Sciatic nerve (tissue), 2 donors: ENCODE data around the gene C22orf39. TPM values are rescaled to one million over a fixed set of nuclear protein-coding genes. Genes with fewer than 3 reads are reported as not detected.

ENCODE experiments used
- ATAC-seq: fragments of 200-7000 bp; cut with Tn5 transposase; one replicate; pipeline ENCODE4 v1.9.1; 2020; ENCODE audit warnings: mild to moderate bottlenecking, moderate library complexity
- DNase-seq: peaks from one replicate; pipeline ENCODE4 v3.0.0-alpha.2; 2020; ENCODE audit warnings: low spot score
- intact Hi-C: fragments of 100-400 bp; cut with DNase I; formaldehyde crosslinking; loops from one replicate; pipeline ENCODE4 v1.14.2; 2022
- total RNA-seq: library from RNA; stranded (reverse); fragmentation: NEBNext Ultra II Directional; extraction: Animal tissue kit (Norgen Biotek cat#: 25700); gene quantifications from one replicate; pipeline ENCODE4 v1.2.1, GENCODE V29; 2021
- donor health status: DM: no; HTN: no; CAD: no.
- donor health status: DM: no; HTN: no; CAD: no.

Gene C22orf39
- total RNA-seq, 1 donor from 2014 or later: 43.8 TPM

DNA sequence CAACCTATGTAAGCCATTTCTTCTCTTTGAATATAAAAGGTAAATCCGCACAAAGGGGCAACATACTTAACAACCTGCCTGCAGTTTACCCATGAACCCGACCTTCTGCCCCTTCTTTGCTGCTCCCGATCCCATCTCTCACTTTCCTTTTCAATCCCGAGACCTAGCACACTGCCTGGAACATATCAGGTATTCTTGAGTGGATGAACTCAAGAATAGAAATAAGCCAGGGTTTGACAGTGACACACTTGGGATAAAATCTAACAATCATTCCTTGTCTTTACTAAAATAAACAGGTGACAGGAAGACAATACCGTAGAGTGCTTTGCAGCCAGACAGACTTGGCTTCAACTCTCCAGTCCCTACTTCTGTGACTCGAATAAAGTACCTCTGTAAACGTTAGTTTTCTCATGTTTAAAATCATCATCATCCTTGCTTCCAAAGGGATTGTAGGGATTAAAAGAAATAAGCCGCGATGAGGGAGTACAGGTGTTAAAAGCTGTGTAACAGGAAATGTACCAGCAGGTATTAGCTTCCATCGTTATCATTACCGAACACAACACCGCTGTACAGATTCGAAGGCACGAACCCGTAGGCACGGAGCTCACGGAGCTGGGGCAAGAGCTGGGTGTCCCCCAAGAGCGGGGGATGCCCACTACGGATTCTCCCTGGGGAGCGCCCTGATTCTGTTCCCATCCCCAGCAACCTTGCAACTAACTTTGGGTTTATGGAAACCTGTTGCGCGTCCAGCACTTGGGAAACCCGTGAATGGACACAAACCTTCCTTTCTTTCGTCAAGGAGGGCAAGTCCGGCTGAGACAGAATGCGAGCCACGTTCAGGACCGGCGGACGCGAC, 30.8 kb upstream of the C22orf39 start:
- intact Hi-C loops: no loop called here
- ATAC-seq: no peak
- DNase-seq: no peak

DNA sequence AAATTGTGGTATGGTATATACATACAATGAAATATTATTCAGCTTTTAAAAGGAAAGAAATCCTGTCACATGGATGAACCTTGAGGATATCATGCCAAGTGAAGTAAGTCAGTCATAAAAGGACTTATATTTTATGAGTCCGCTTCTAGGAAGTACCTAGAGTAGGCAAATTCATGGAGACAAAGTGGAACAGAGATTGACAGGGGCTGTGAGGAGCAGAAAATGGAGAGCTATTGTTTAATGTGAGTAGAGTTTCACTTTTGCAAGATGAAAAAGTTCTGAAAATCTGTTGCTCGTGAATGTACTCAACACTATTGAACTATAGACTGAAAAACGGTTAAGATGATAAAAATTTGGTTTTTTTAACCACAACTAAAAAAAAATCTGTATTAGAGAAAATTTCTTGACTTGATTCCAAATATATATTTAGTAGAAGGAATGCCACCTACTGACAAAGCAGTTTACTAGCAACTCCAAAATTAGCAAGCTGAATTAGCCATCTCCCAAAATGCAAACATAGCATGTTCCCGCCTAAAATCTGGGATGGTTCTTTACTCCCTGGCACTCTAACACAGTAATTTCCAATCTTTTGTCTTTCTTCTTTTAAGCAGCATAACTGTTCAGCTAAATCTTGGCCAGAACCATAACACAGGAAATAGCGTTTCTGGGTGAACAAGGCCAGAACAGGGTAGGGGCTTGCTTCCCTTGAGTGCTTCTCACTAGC, 30.0 kb upstream of the C22orf39 start:
- intact Hi-C loops: no loop called here
- DNase-seq (no peak), ATAC-seq (no peak)

DNA sequence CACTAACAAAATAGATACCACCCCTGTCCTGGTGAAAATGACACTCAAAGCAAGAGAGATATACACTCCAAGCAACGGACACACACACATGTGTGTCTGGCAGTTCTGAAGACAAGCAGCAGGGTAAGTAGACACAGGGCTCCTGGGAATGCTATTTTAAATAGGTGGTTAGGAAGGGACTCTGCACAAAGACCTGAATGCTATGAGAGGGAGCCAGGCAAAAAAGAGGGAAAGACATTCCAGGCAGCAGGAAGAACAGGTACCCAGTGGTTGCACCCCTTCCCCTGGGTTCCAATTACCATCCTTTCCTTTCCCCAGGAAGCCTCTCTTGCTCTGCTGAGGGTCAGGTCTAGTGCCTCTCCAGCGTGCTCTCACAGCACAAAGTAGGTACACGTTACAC, 28.5 kb upstream of the C22orf39 start:
- no peak for DNase-seq
- ATAC-seq: no peak

DNA sequence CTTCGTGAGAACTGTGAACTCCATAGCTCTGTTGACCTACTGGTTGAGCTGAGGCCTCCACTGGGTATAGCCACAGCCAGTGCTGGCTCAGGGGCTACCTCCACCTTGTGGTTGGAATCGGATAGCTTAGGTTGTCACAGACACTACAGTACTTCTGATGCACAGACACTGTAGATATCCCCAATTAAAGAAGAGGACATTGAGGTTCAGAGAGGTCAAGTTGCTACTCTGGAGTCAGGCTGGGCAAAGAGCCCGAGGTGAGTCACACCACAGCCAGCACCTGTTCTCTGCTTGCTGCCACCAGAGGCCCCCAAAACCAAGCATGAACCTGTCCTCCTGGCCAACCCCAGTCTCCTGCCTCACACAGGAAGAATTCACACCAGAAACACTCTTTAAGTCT, 26.1 kb upstream of the C22orf39 start:
- ATAC-seq: no peak
- no peak for DNase-seq
- intact Hi-C loops: no loop called here

More for the DNA sequence above, 28.5 kb upstream of the C22orf39 start:
- intact Hi-C loops: no loop called here

DNA sequence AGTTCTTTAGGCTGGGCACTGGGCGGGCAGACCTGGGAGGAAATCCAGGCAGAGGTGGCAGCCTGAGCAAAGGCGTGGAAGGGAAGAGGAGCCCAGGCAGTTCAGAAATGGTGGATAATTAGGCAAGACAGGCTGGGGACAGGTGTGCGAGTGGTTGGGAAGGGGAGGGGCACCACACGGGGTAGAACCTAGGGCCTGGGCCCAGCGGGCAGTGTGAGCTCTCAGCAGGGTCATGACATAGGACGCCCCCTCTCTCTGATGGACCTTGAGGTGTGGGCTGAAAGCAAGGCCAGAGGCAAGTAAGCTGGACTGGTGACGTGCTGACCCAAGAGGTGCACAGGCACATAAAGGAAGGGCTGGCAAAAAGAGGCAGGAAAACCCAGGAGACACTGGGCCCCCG, 24.7 kb upstream of the C22orf39 start:
- no peak for DNase-seq
- ATAC-seq: no peak
- intact Hi-C loops: no loop called here

DNA sequence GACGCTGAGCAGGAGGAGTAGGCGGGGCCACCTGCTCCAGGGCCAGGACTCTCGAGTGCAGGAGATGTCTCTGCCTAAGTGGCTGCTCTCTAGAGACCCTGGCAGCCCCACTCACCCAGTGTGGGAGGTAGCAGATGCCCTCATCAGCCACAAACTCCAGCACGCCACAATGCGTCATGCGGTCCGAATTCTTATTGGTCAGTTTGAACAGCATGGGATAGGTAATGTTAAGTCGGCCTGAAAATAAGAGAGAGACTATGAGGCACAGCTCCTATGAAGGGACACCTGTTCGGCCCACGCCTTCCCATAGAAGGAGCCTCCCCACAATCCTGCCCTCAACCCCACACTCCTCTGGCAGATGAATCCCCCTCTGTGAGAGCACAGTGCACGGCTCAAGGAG, 24.1 kb upstream of the C22orf39 start:
- intact Hi-C loops: no loop called here
- DNase-seq (no peak), ATAC-seq (no peak)

DNA sequence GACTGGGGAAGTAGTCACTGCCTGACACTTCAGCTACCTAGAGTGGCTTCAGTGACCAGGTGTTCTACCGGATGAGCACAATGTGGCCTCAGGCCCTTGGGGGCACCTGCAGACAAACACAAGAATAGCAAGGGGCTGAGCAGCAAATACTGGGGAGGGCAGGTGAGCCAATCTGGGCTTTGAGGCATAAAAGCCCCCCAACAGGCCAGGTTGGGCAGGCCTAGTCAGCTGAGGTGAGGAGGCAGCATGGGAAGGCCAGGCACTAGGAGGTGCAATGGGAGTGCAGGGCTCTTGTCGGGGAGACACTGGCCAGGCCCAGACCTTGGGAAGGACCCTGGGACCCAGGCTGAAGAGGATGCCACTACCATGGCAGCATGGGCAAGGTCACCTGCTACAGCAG, 22.5 kb upstream of the C22orf39 start:
- intact Hi-C loops: no loop called here
- ATAC-seq: no peak
- DNase-seq: no peak

DNA sequence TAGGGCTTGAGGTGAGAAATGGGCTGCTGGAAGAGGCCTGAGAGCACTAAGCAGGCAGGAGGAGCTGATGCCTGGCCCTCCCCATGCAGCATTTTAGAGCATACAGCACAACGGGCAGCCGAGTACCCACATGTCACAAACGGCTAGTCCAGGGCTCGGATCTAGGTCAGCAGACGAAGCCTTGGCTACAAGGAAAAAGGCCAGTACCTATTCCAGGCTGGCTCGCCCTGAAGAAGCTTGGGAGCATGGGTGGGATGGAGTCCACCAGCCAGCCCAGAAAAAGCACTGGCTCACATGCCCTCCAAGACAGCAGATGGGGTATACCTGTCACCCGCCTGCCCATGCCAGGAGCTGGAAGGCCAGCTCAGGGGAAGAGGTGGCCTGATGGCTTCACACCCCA, 21.9 kb upstream of the C22orf39 start:
- intact Hi-C loops: no loop called here
- no peak for DNase-seq

DNA sequence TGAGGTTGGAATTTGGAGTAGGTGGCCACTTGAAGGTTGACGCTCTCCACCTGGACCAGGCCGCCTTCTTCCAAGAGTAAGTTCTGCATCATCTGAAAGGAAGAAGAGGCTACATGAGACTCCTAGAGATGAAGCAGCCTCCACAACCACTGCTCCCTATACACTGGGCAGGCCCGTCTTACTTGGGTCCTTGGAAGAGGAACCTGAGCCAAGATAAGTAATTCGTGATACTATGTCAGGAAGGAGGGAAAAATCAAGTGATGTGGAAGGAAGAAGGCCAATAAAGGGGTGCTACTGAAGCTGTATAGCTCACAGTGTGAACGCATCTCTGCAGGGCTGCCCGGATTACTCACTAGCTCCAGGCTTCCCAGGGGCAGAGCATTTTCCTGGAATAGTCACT, 20.4 kb upstream of the C22orf39 start:
- DNase-seq (no peak), ATAC-seq (no peak)
- intact Hi-C loops: no loop called here

More for the DNA sequence above, 21.9 kb upstream of the C22orf39 start:
- no peak for ATAC-seq

DNA sequence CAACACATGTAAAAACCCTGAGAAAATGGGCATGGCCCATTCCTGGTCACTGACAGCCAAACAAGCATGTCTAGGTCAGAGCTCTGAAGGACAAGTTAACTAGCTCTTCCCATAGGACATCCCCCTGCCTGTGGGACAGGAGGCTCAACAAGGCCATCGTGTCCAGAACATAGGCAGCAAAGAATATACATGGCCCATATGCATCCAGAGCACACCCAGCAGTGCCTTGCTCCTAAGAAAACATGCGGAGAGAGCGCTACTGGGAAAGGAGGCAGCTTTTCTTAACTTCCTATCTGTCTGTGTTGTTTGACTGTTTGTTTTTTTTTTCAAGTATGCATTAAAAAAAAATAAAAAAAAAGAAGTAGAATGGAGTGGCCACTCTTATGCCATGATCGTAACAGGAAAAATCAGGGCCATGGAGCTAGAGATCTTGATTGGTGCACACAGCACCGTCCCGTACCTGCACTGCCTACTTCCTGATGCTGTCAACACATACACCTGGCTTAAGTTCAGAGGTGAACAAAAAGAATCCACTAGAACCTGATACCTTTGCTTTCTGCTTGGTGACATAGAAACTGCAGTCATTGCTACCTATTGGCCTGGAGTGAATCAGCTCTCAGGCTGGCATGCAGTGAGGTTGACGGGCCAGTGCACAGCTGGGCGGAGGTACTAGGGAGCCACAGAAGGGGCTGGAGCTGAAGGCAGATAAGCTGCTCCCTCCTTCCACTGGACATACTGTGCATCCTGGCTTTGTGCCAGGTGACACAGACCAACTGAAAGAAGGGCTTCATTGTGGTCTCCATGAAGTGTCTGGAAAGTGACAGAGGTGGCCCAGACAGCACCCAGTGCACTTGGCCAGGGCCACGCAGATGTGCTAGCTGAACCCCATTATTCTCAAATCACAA, 19.6 kb upstream of the C22orf39 start:
- ATAC-seq: no peak
- no peak for DNase-seq
- intact Hi-C loops: no loop called here

DNA sequence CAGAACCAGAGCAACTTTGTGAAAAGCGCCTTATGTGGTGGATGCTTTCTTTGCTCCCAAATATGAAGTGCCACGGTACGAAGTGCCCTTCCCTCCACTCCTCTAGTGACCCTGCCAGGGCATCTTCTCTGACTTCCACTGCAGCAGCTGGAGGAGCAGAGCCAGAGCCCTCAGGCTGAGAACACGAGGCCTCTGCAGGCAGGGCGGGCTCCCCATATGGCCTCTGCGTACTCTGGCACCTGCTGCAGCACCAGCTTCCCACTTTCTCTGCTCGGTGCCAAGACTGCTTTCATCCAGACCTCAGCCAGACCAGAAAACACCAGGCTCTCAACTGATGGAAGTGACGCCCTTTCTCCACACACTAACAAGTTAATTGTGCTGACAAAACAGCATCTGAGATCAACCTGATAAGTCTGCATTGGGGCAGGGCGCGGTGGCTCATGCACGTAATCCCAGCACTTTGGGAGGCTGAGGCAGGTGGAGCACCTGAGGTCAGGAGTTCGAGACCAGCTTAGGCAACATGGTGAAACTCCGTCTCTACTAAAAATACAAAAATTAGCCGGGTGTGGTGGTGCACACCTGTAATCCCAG, 18.7 kb upstream of the C22orf39 start:
- intact Hi-C loops: no loop called here
- no peak for DNase-seq
- no peak for ATAC-seq

DNA sequence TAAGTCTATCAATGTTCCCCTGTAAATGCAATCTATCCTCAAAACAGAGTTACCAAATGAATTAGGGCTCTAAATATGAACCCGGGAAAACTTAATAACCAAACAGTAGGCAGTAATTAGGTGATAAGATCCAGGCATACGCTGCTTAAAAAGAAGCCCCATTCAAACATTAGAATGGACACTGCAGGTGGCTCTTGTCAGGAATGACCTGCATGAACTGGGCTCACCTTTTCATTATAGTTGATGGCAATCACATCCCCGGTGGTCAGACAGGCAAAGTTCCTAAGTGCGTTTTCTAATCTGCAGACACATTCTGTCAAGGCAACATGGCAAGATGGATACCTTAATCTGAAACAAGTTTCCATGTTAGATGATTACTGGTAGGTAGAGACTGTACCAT, 17.5 kb upstream of the C22orf39 start:
- intact Hi-C loops: no loop called here
- no peak for ATAC-seq
- no peak for DNase-seq

DNA sequence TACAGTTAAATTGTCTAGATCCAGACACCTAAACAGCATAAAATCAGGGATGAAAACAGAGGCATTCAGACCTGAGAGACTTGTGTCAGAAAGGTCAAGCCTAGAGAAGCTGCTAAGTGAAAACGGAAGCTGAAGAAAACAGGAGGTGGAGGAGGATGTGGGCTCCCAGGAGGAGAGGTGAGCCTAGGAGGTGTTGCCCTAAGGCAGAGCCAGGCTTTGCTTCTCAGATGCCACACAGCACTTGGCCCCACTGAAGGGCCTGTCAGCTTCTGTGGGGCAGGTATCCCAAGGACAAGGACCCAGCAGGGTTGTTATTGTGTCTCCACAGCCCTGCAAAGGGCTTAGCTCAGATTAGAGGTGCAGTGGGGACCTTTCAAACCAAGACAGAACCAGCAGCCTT, 17.0 kb upstream of the C22orf39 start:
- no peak for DNase-seq
- intact Hi-C loops: no loop called here

DNA sequence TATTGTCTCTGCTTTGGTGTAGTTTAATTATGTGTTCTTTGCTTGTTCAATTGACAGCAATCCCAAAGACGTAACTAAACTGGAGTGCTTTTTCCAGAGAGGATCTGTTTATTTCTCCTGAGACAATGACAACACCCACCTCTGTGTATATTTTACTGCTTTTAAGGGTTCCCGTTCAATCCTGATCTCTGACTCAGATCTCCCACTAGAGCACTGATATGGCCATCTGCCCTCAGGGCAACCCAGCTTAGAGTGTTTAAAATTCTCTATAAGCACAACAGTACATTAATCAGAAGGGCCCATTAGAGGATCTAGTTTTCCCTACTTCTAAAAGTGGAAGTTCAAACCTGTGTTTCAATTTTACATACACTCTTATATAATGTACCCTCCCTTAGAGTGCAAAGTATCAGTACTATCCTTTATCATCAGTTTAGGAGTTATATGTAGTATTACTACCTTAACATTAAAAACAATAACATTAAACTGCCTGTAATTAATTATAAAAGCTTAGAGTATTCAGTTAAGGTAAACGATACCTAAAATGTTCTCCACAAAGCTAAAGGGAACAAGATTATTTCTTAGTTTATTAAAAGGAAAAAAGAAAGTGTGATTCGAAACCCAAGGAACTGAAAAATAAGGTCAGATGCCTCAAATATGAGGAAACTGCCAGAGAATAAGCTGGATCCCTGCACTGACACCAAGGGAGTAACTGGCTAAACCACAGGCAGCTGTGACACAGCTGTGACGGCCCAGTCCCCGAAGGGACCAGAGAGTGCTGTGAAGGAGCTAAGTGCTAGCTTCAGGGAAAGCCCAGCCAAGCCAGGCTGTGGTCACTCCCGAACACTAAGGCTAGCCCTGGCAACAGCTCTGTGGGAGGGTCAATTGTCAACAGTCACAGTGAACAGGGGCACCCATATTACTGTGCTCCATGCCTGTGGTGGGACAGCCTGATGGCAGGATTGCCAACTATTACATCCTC, 16.3 kb upstream of the C22orf39 start:
- DNase-seq (no peak), ATAC-seq (peak; percentile 88)
- intact Hi-C loops: no loop called here

More for the DNA sequence above, 17.0 kb upstream of the C22orf39 start:
- no peak for ATAC-seq

DNA sequence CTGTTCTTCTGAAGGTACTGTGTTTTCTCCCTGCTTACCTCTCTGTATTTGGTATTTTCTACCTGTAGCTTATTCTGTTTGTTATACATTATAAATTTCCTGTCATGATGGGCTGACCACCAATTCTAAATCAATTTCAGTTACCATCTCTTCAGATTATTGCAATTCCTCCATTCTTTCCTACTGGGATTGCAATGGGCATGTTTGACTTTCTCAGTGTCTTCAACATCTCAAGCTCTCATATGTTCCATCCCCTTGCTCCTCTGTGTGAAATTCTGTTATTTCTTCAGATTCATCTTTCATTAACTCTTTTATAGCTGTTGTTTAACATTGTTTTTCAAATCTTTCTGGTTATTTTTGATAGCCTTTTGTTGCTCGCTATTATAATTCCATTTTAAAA, 15.5 kb upstream of the C22orf39 start:
- DNase-seq (no peak), ATAC-seq (no peak)
- intact Hi-C loops: no loop called here

DNA sequence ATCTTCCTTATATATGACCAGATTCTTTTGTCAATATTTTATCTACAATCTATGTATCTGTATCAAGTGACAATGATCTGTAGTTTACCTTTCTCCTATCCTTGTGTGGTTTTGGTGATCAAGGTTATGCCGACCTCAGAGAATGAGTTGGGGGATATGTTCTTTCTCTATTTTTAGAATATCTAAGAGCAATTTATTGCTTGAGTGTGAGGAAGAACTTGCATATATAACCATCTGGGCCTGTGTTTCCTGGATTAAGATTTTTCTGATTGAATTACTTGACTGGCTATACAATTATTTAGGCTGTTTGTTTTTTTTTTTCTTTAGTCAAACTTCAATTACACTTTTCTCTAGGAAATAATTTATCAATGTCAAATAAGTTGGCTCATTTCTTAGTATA, 14.0 kb upstream of the C22orf39 start:
- intact Hi-C loops: no loop called here
- DNase-seq (no peak), ATAC-seq (no peak)

DNA sequence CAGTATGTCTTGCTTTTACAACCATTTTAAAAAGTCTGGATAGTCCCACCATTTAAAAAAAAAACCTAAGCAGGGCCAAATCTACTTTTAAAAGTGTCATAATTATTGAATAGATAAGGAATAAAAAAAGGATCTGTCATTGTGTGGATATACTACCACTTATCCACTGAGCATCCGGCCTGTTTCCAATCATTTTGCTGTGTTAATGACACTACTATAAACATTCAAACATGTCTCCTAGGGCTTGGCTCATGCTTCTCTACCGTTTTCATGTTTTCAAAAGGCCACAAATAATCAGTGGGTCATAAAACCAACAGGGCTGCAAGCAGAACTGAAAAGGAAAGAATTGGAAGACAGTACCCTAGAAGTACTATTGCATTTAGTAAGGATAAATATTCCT, 12.5 kb upstream of the C22orf39 start:
- intact Hi-C loops: no loop called here
- ATAC-seq: no peak
- no peak for DNase-seq

DNA sequence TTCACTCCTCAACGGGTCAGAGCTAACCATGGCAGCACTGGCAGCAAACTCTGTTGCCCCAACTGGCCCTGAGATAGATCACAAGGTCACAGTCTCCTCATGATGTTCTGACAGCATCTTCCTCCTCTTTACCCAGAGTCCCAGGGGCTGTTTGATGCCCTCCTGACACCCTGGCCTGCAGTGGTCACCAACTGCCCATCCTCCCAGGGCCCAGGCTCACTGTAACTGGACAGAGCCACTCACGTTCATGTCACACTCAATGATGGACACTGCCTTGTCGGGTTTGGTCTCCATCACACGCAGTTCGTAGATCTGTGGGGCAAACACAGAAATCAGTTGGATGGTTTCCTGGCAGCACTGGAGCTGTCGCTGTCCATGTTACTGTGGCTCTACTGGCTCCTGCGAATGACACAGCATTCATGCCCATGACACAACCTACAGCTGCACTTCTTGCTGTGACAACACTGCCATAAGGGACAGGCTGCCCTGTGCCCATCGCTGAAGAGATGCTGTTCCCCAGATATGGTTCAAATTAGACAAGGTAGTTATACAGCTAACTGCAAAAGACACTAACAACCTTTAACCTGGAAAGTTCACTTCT, 10.4 kb upstream of the C22orf39 start:
- peak; percentile 23 for DNase-seq
- intact Hi-C loops: no loop called here
- ATAC-seq: no peak
